Measurements from ENCODE around the gene OR1J1.

- no peak for TF ChIP-seq ZNF274 (IDR thresholded peaks at IDR 0.05; ENCODE audit: low read depth, low read length)
- TF ChIP-seq SUZ12 (IDR thresholded peaks at IDR 0.05; ENCODE audit: extremely low read depth, insufficient read depth, insufficient read length) = no peak
Observed at GRCh38 chr9:122457787-122458186, 19.9 kb downstream of the OR1J1 start.
